HCT116 (cell line): ENCODE measurements around the gene FAM13C.

Source experiments
- CBX3 ChIP-seq: IDR thresholded peaks from 2 replicates; pipeline ENCODE4 v1.6.1; 2012; ENCODE audit warnings: low read depth
- CTCF ChIP-seq, 3 experiments: fragments of 200-600 bp in 1 of 3; sonication (generic) in 1 of 3; IDR thresholded peaks in 2 of 3; conservative IDR thresholded peaks in 1 of 3; 2 replicates each; pipeline ENCODE4 v1.5.1; 2012 to 2017; ENCODE audit warnings: low read depth in 2 of 3, low read length in 2 of 3, antibody characterized with exemption in 1 of 3, borderline replicate concordance in 1 of 3, control low read depth in 1 of 3, mild to moderate bottlenecking in 1 of 3, mixed read lengths in 1 of 3, mixed run types in 1 of 3, moderate library complexity in 1 of 3; ENCODE audit not compliant: insufficient read depth in 1 of 3
- EZH2 ChIP-seq: fragments of 200-600 bp; sonication (generic); IDR thresholded peaks from 2 replicates; pipeline ENCODE4 v1.6.1; 2017; ENCODE audit warnings: antibody characterized with exemption, mixed run types
- POLR2A ChIP-seq: IDR thresholded peaks from 2 replicates; pipeline ENCODE4 v1.7.0; 2011; ENCODE audit warnings: borderline replicate concordance; ENCODE audit not compliant: insufficient read depth, insufficient read length; ENCODE audit errors: extremely low read depth
- SP1 ChIP-seq: IDR thresholded peaks from 2 replicates; pipeline ENCODE4 v1.6.1; 2012; ENCODE audit warnings: low read depth
- SRF ChIP-seq: IDR thresholded peaks from 2 replicates; pipeline ENCODE4 v1.6.1; 2012; ENCODE audit warnings: low read depth
- ZFX ChIP-seq: fragments of 450-650 bp; IDR thresholded peaks from 2 replicates; pipeline ENCODE4 v1.6.1; 2017
- ZNF274 ChIP-seq: fragments of 200-500 bp; sonication (Bioruptor generic); IDR thresholded peaks from 2 replicates; pipeline ENCODE4 v1.6.1; 2014; ENCODE audit warnings: mild to moderate bottlenecking, low read depth, low read length, inconsistent platforms

- TF ChIP-seq CTCF (IDR thresholded peaks at IDR 0.05 in 2 of 3, conservative IDR thresholded peaks at IDR 0.05 in 1 of 3; ENCODE audit: borderline replicate concordance in 1 of 3, insufficient read depth in 1 of 3, low read depth in 2 of 3, low read length in 2 of 3): no peak
- no peak for TF ChIP-seq ZFX
- no peak for TF ChIP-seq SP1
- no peak for TF ChIP-seq POLR2A
- TF ChIP-seq SRF: no peak
- TF ChIP-seq CBX3: no peak
- no peak for TF ChIP-seq ZNF274
- no peak for TF ChIP-seq EZH2
These were observed 22.1 kb downstream of the FAM13C start for GRCh38 chr10:59340285-59340684.
